ENCODE measurements around the gene NTNG1. TPM values are rescaled to one million over a fixed set of nuclear protein-coding genes. Genes with fewer than 3 reads are reported as not detected.
A peak's percentile ranks its signal among the peaks of the same experiment; 100 is the strongest.

NTNG1 gene
- total RNA-seq, 1 donor from 2014 or later: 9.6 TPM

GRCh38 chr1:107450899-107451664 is 310.2 kb downstream of the NTNG1 start:
- H3K36me3 ChIP-seq: no peaks in the 10 kb centered on the region
- no peak for TF ChIP-seq CTCF (IDR thresholded peaks at IDR 0.05)
- no peaks in the 10 kb centered on the region for H3K4me1 ChIP-seq
- H3K27ac ChIP-seq: no peak overlapping the region
- H3K9me3 ChIP-seq: no peaks in the 10 kb centered on the region
- DNase-seq (no peak), ATAC-seq (no peak)
- H3K27me3 ChIP-seq (ENCODE audit: low read depth): no peaks in the 10 kb centered on the region
- intact Hi-C loops (cut with DNase I): no loop called here
- H3K4me3 ChIP-seq: no peak overlapping the region

- no peak for DNase-seq
- H3K27ac ChIP-seq: no peak overlapping the region
- ATAC-seq: no peak
Measured at GRCh38 chr1:107451715-107452114, 310.9 kb downstream of the NTNG1 start.

DNA sequence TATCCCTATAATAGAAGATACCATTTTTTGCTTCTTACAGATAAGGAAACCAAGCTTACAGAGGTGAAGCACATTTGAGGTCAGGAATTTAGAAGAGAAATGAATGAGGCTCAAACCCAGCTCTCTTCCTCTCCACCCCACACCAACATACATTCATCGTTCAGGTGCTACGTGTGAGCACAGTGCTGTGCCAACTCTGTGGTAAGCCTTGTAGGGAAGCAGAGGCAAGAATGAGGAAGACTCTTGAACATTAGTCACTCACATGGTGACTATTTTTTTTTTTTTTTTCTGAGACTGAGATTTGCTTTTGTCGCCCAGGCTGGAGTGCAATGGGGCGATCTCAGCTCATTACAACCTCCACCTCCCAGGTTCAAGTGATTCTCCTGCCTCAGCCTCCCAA is 314.0 kb downstream of the NTNG1 start:
- no peak overlapping the region for H3K4me3 ChIP-seq
- DNase-seq: no peak
- H3K27me3 ChIP-seq (ENCODE audit: low read depth): no peaks in the 10 kb centered on the region
- no peak overlapping the region for H3K27ac ChIP-seq
- H3K4me1 ChIP-seq: no peaks in the 10 kb centered on the region
- H3K36me3 ChIP-seq: no peaks in the 10 kb centered on the region
- peak in 1 of 2 donors; percentile 46 for ATAC-seq
- no peak for TF ChIP-seq CTCF (IDR thresholded peaks at IDR 0.05)
- no peaks in the 10 kb centered on the region for H3K9me3 ChIP-seq
- intact Hi-C loops (cut with DNase I): no loop called here

More at GRCh38 chr1:107451715-107452114, 310.9 kb downstream of the NTNG1 start:
- Histone ChIP-seq H3K27me3 (ENCODE audit: low read depth) (no peaks in the 10 kb centered on the region), H3K4me3 (no peak overlapping the region), H3K9me3 (no peaks in the 10 kb centered on the region), H3K36me3 (no peaks in the 10 kb centered on the region), H3K4me1 (no peaks in the 10 kb centered on the region)
- intact Hi-C loops (cut with DNase I): no loop called here
- no peak for TF ChIP-seq CTCF (IDR thresholded peaks at IDR 0.05)

DNA sequence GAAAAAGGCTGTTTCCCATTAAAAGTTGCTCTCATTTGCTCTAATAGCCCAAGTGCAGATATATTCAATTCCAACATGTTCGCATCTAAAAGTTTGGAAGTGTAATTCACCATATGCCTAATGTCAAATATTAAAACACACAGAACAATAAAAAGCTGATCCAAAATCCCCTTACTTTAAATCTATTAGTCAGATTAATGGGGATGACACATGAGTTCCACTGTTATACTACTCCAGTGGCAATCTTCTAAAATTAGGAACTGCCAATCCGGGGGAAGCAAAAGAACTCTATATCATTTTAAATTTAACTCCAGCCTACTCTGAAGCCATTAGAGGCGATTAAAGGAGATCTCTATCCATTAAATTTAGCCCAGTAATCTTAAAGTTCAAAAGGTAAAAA is 317.1 kb downstream of the NTNG1 start:
- TF ChIP-seq CTCF (IDR thresholded peaks at IDR 0.05): no peak
- H3K36me3 ChIP-seq: no peaks in the 10 kb centered on the region
- H3K9me3 ChIP-seq: no peaks in the 10 kb centered on the region
- H3K27ac ChIP-seq: no peak overlapping the region
- ATAC-seq (no peak), DNase-seq (no peak)
- no peak overlapping the region for H3K4me3 ChIP-seq
- no peaks in the 10 kb centered on the region for H3K27me3 ChIP-seq (ENCODE audit: low read depth)
- intact Hi-C loops (cut with DNase I): no loop called here
- no peaks in the 10 kb centered on the region for H3K4me1 ChIP-seq

DNA sequence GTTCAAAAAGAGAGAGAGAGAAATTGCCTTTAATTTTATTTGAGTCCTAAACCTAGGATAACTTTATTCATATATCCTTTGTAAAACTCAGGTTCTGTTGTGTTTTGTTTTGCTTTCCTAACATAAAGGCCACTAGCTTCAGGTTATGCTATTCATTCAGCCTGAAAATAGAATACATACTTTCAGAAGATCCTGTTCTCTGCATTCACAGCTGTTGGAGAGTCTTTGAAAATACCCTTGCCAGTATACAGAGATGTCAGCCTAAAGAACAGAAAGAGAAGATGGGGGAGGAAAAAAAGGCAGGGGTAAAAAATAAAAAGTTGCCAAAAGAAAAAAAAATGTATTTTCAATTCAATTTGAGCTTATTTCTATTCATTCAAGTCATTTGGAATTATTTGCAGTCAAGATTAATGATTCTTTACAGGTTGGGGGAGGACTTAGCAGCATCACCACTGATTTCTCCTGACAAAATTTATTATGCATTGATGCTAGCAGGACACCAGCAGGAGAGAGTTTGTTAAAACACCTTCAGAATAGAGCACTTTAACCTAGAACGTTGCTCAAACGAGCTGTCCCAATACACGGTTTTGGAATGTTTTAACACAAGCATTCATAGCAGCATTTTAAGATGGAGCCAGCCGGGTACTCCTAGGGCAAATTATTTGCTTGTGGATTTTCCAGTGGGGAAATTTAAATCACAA is 318.5 kb downstream of the NTNG1 start:
- DNase-seq (no peak), ATAC-seq (no peak)
- no peak for TF ChIP-seq CTCF (IDR thresholded peaks at IDR 0.05)
- Histone ChIP-seq H3K4me1 (no peaks in the 10 kb centered on the region), H3K36me3 (no peaks in the 10 kb centered on the region), H3K9me3 (no peaks in the 10 kb centered on the region), H3K4me3 (no peak overlapping the region), H3K27ac (no peak overlapping the region), H3K27me3 (ENCODE audit: low read depth) (peaks cover 5% of the 10 kb centered on the region)
- intact Hi-C loops (cut with DNase I): no loop called here
